GM19240 (cell line): ENCODE data around the gene LCE3B.
"Not testable (repeated sequence)": the region's sequence is repeated elsewhere in the genome, so short reads cannot be mapped to it uniquely, and the experiment has no call there.

Source experiments
- DNase-seq: peaks from one replicate; pipeline ENCODE4 v3.0.0; 2011; ENCODE audit warnings: low spot score; ENCODE audit not compliant: insufficient read length

LCE3B gene

GRCh38 chr1:152613511-152613910 is at the start of gene LCE3B:
Gene LCE3B, plus strand, starts transcription at chr1:152613811. Its CDS starts 0 bp downstream, at chr1:152613811.
- no peak for DNase-seq

- no peak for DNase-seq
Measured at GRCh38 chr1:152565115-152565514, 48.5 kb upstream of the LCE3B start.

GRCh38 chr1:152565535-152566215 is 47.9 kb upstream of the LCE3B start:
- DNase-seq, result no peak

GRCh38 chr1:152566681-152567080 is 46.9 kb upstream of the LCE3B start, which contains the start of gene LCE3E:
Gene LCE3E, minus strand, starts transcription at chr1:152566780. Its CDS starts 572 bp downstream, at chr1:152566208.
- DNase-seq, result no peak

- DNase-seq, result no peak
Measured at GRCh38 chr1:152577168-152577567, 36.4 kb upstream of the LCE3B start.

- not testable (repeated sequence) for DNase-seq
Measured at GRCh38 chr1:152579526-152579925, 34.1 kb upstream of the LCE3B start.

- DNase-seq, result no peak
Measured at GRCh38 chr1:152580433-152580832, 33.2 kb upstream of the LCE3B start, which contains the start of gene LCE3D. Gene LCE3D, minus strand, starts transcription at chr1:152580516. Its CDS starts 580 bp downstream, at chr1:152579936.

GRCh38 chr1:152582647-152583046 is 31.0 kb upstream of the LCE3B start:
- no peak for DNase-seq

GRCh38 chr1:152585586-152585985 is 28.0 kb upstream of the LCE3B start:
- DNase-seq, result no peak

GRCh38 chr1:152596986-152597385 is 16.6 kb upstream of the LCE3B start:
- DNase-seq, result no peak

GRCh38 chr1:152599934-152600333 is 13.7 kb upstream of the LCE3B start, which contains the start of gene LCE3C:
Gene LCE3C, plus strand, starts transcription at chr1:152600234. Its CDS starts 498 bp downstream, at chr1:152600732.
- DNase-seq, result no peak

- DNase-seq, result no peak
Measured at GRCh38 chr1:152621993-152622392, 8.4 kb downstream of the LCE3B start.

GRCh38 chr1:152622803-152623202 is 9.2 kb downstream of the LCE3B start, which contains the start of gene LCE3A:
Gene LCE3A, minus strand, starts transcription at chr1:152623103. Its CDS starts 0 bp downstream, at chr1:152623103.
- DNase-seq, result no peak

GRCh38 chr1:152623203-152623844 is 9.7 kb downstream of the LCE3B start:
- DNase-seq, result no peak

GRCh38 chr1:152626744-152627143 is 13.1 kb downstream of the LCE3B start:
- DNase-seq, result no peak

- no peak for DNase-seq
Measured at GRCh38 chr1:152630596-152630995, 17.0 kb downstream of the LCE3B start.

GRCh38 chr1:152640351-152640750 is 26.7 kb downstream of the LCE3B start:
- DNase-seq, result no peak

GRCh38 chr1:152643945-152644344 is 30.3 kb downstream of the LCE3B start:
- no peak for DNase-seq

- no peak for DNase-seq
Measured at GRCh38 chr1:152645146-152645545, 31.5 kb downstream of the LCE3B start.

- no peak for DNase-seq
Measured at GRCh38 chr1:152646656-152647055, 33.0 kb downstream of the LCE3B start.

GRCh38 chr1:152654110-152654509 is 40.5 kb downstream of the LCE3B start:
- peak; percentile 45 for DNase-seq

GRCh38 chr1:152656459-152656858 is 42.8 kb downstream of the LCE3B start:
- DNase-seq, result no peak

GRCh38 chr1:152657677-152658076 is 44.1 kb downstream of the LCE3B start:
- DNase-seq, result no peak
